ENCODE results near the gene ZNF132.
"Not testable (repeated sequence)": the region's sequence is repeated elsewhere in the genome, so short reads cannot be mapped to it uniquely, and the experiment has no call there.

ZNF132 gene

GRCh38 chr19:58439576-58440554 is at the start of gene ZNF132:
TSS of gene ZNF132 (minus strand) at chr19:58440153. CDS start at chr19:58439821, 332 bp downstream.
- Mint-ChIP-seq H3K36me3 (ENCODE audit: low read depth) (peaks cover 64% of the 10 kb centered on the region), H3K4me1 (peaks cover 13% of the 10 kb centered on the region), H3K9me3 (peaks cover 90% of the 10 kb centered on the region), H3K27me3 (ENCODE audit: low read depth, poor library complexity) (peaks cover 45% of the 10 kb centered on the region), H3K27ac (peak within 1 kb of the TSS; percentile 64), H3K4me3 (peak within 1 kb of the TSS; percentile 90)
- peak; percentile 86 for DNase-seq
- no peak for TF ChIP-seq CTCF (IDR thresholded peaks at IDR 0.05)

GRCh38 chr19:58484349-58484748 is 44.4 kb upstream of the ZNF132 start:
- H3K36me3 Mint-ChIP-seq (ENCODE audit: low read depth): peaks cover 14% of the 10 kb centered on the region
- H3K27me3 Mint-ChIP-seq (ENCODE audit: low read depth, poor library complexity); H3K4me1 Mint-ChIP-seq; H3K27ac Mint-ChIP-seq; H3K9me3 Mint-ChIP-seq; DNase-seq; H3K4me3 Mint-ChIP-seq: not testable (repeated sequence)

- H3K27ac Mint-ChIP-seq: no peak overlapping the region
- DNase-seq: no peak
- H3K9me3 Mint-ChIP-seq: peaks cover 3% of the 10 kb centered on the region
- peaks cover 3% of the 10 kb centered on the region for H3K27me3 Mint-ChIP-seq (ENCODE audit: low read depth, poor library complexity)
- H3K4me3 Mint-ChIP-seq: no peak overlapping the region
- no peak for TF ChIP-seq CTCF (IDR thresholded peaks at IDR 0.05)
- H3K4me1 Mint-ChIP-seq: no peaks in the 10 kb centered on the region
- H3K36me3 Mint-ChIP-seq (ENCODE audit: low read depth): peaks cover 20% of the 10 kb centered on the region
Measured at GRCh38 chr19:58483776-58484175, 43.8 kb upstream of the ZNF132 start.

GRCh38 chr19:58482372-58482771 is 42.4 kb upstream of the ZNF132 start:
- no peak overlapping the region for H3K27ac Mint-ChIP-seq
- no peak overlapping the region for H3K4me3 Mint-ChIP-seq
- H3K27me3 Mint-ChIP-seq (ENCODE audit: low read depth, poor library complexity): peaks cover 3% of the 10 kb centered on the region
- H3K36me3 Mint-ChIP-seq (ENCODE audit: low read depth): peaks cover 21% of the 10 kb centered on the region
- H3K9me3 Mint-ChIP-seq: peaks cover 3% of the 10 kb centered on the region
- no peak for TF ChIP-seq CTCF (IDR thresholded peaks at IDR 0.05)
- DNase-seq: no peak
- H3K4me1 Mint-ChIP-seq: peaks cover 2% of the 10 kb centered on the region

GRCh38 chr19:58480831-58481230 is 40.9 kb upstream of the ZNF132 start:
- no peak for TF ChIP-seq CTCF (IDR thresholded peaks at IDR 0.05)
- H3K27me3 Mint-ChIP-seq (ENCODE audit: low read depth, poor library complexity): peaks cover 3% of the 10 kb centered on the region
- H3K4me1 Mint-ChIP-seq: peaks cover 11% of the 10 kb centered on the region
- H3K36me3 Mint-ChIP-seq (ENCODE audit: low read depth): peaks cover 21% of the 10 kb centered on the region
- no peak for DNase-seq
- no peaks in the 10 kb centered on the region for H3K9me3 Mint-ChIP-seq
- H3K4me3 Mint-ChIP-seq: no peak overlapping the region
- peak overlapping the region; percentile 84 for H3K27ac Mint-ChIP-seq

GRCh38 chr19:58480481-58480830 is 40.5 kb upstream of the ZNF132 start:
- Mint-ChIP-seq H3K36me3 (ENCODE audit: low read depth) (peaks cover 21% of the 10 kb centered on the region), H3K27ac (no peak overlapping the region), H3K4me3 (no peak overlapping the region), H3K9me3 (no peaks in the 10 kb centered on the region), H3K4me1 (peaks cover 12% of the 10 kb centered on the region), H3K27me3 (ENCODE audit: low read depth, poor library complexity) (peaks cover 3% of the 10 kb centered on the region)
- no peak for DNase-seq
- TF ChIP-seq CTCF (IDR thresholded peaks at IDR 0.05): no peak
